Activated T-helper 2 cell treated with anti-CD3 and anti-CD28 coated beads, Interferon-gamma antibody, Interleukin-2, Interleukin-4, amounts not matched to agents 10 μg/mL and 5 μg/mL and 100 μg/mL, durations not matched to agents 14 hours and 24 hours and 36 hours (primary cell): ENCODE data around the gene PLEKHO2. TPM values are rescaled to one million over a fixed set of nuclear protein-coding genes. Genes with fewer than 3 reads are reported as not detected.

Experiments
- DNase-seq: peaks from one replicate; pipeline ENCODE4 v3.0.0; 2021; ENCODE audit warnings: low spot score
- H3K27ac Mint-ChIP-seq: one replicate; pipeline ENCODE4 v1.8.0; 2021; ENCODE audit warnings: mixed read lengths
- H3K27me3 Mint-ChIP-seq: one replicate; pipeline ENCODE4 v1.8.0; 2021; ENCODE audit warnings: low read depth, mixed read lengths
- H3K36me3 Mint-ChIP-seq: one replicate; pipeline ENCODE4 v1.8.0; 2021; ENCODE audit warnings: low read depth, mixed read lengths
- H3K4me1 Mint-ChIP-seq: one replicate; pipeline ENCODE4 v1.8.0; 2021; ENCODE audit warnings: low read depth, mixed read lengths
- H3K4me3 Mint-ChIP-seq: one replicate; pipeline ENCODE4 v1.8.0; 2021; ENCODE audit warnings: low read depth, mild to moderate bottlenecking, moderate library complexity, mixed read lengths
- H3K9me3 Mint-ChIP-seq: one replicate; pipeline ENCODE4 v1.8.0; 2021; ENCODE audit warnings: mixed read lengths
- intact Hi-C: fragments of 100-400 bp; cut with micrococcal nuclease; formaldehyde crosslinking; loops from one replicate; pipeline ENCODE4 v1.15.1; 2023
- total RNA-seq: library from RNA; stranded (reverse); gene quantifications from 2 replicates; pipeline ENCODE4 v1.2.3, GENCODE V29; 2022

Gene PLEKHO2
- total RNA-seq, 1 donor from 2014 or later: 17.0 TPM

- peaks cover 8% of the 10 kb centered on the region for H3K36me3 Mint-ChIP-seq
- H3K9me3 Mint-ChIP-seq: no peaks in the 10 kb centered on the region
- H3K27ac Mint-ChIP-seq: peak overlapping the region; percentile 71
- no peak for DNase-seq
- no peaks in the 10 kb centered on the region for H3K27me3 Mint-ChIP-seq
- H3K4me1 Mint-ChIP-seq: peaks cover 54% of the 10 kb centered on the region
- H3K4me3 Mint-ChIP-seq: peak overlapping the region; percentile 79
- intact Hi-C loops: loop anchor here (1.0 to 2.0 kb wide), 2 partner anchors 16 to 52 kb away; partner anchors contain the start of gene PIF1
These were observed 713 bp upstream of the PLEKHO2 start for GRCh38 chr15:64841060-64841343.

- intact Hi-C loops: no loop called here
- Mint-ChIP-seq H3K4me3 (peak overlapping the region; percentile 95), H3K36me3 (peaks cover 10% of the 10 kb centered on the region), H3K4me1 (peaks cover 48% of the 10 kb centered on the region), H3K27me3 (no peaks in the 10 kb centered on the region), H3K27ac (peak overlapping the region; percentile 83), H3K9me3 (no peaks in the 10 kb centered on the region)
- no peak for DNase-seq
These were observed 603 bp downstream of the PLEKHO2 start for GRCh38 chr15:64842096-64842939.

- H3K9me3 Mint-ChIP-seq: no peaks in the 10 kb centered on the region
- H3K27ac Mint-ChIP-seq: peak overlapping the region; percentile 83
- H3K36me3 Mint-ChIP-seq: peaks cover 13% of the 10 kb centered on the region
- peak overlapping the region; percentile 95 for H3K4me3 Mint-ChIP-seq
- peaks cover 48% of the 10 kb centered on the region for H3K4me1 Mint-ChIP-seq
- no peak for DNase-seq
- intact Hi-C loops: no loop called here
- H3K27me3 Mint-ChIP-seq: no peaks in the 10 kb centered on the region
These were observed 1.4 kb downstream of the PLEKHO2 start for GRCh38 chr15:64842986-64843561.

GRCh38 chr15:64843991-64844390, 2.3 kb downstream of the PLEKHO2 start:
- H3K9me3 Mint-ChIP-seq: no peaks in the 10 kb centered on the region
- H3K27ac Mint-ChIP-seq: peak overlapping the region; percentile 58
- peaks cover 43% of the 10 kb centered on the region for H3K4me1 Mint-ChIP-seq
- H3K4me3 Mint-ChIP-seq: peak overlapping the region; percentile 95
- peaks cover 19% of the 10 kb centered on the region for H3K36me3 Mint-ChIP-seq
- no peak for DNase-seq
- no peaks in the 10 kb centered on the region for H3K27me3 Mint-ChIP-seq
- intact Hi-C loops: no loop called here

GRCh38 chr15:64844576-64845145, 2.9 kb downstream of the PLEKHO2 start:
- H3K36me3 Mint-ChIP-seq: peaks cover 19% of the 10 kb centered on the region
- DNase-seq: no peak
- H3K9me3 Mint-ChIP-seq: no peaks in the 10 kb centered on the region
- intact Hi-C loops: no loop called here
- peaks cover 42% of the 10 kb centered on the region for H3K4me1 Mint-ChIP-seq
- H3K27ac Mint-ChIP-seq: peak overlapping the region; percentile 58
- H3K4me3 Mint-ChIP-seq: peak overlapping the region; percentile 95
- no peaks in the 10 kb centered on the region for H3K27me3 Mint-ChIP-seq

- Mint-ChIP-seq H3K4me1 (peaks cover 42% of the 10 kb centered on the region), H3K9me3 (no peaks in the 10 kb centered on the region), H3K36me3 (peaks cover 21% of the 10 kb centered on the region), H3K27me3 (no peaks in the 10 kb centered on the region), H3K4me3 (peak overlapping the region; percentile 95), H3K27ac (peak overlapping the region; percentile 58)
- DNase-seq: no peak
- intact Hi-C loops: no loop called here
These were observed 3.5 kb downstream of the PLEKHO2 start for GRCh38 chr15:64845183-64845611.

GRCh38 chr15:64845831-64846595, 4.3 kb downstream of the PLEKHO2 start:
- Mint-ChIP-seq H3K27me3 (no peaks in the 10 kb centered on the region), H3K4me1 (peaks cover 35% of the 10 kb centered on the region), H3K36me3 (peaks cover 29% of the 10 kb centered on the region), H3K4me3 (no peak overlapping the region), H3K27ac (no peak overlapping the region), H3K9me3 (no peaks in the 10 kb centered on the region)
- no peak for DNase-seq
- intact Hi-C loops: no loop called here

- Mint-ChIP-seq H3K36me3 (peaks cover 39% of the 10 kb centered on the region), H3K4me1 (peaks cover 36% of the 10 kb centered on the region), H3K27ac (no peak overlapping the region), H3K9me3 (no peaks in the 10 kb centered on the region), H3K4me3 (no peak overlapping the region), H3K27me3 (no peaks in the 10 kb centered on the region)
- intact Hi-C loops: no loop called here
- no peak for DNase-seq
These were observed 5.3 kb downstream of the PLEKHO2 start for GRCh38 chr15:64847016-64847415.

- Mint-ChIP-seq H3K27me3 (no peaks in the 10 kb centered on the region), H3K9me3 (no peaks in the 10 kb centered on the region), H3K27ac (no peak overlapping the region), H3K4me3 (no peak overlapping the region), H3K4me1 (peaks cover 38% of the 10 kb centered on the region), H3K36me3 (peaks cover 42% of the 10 kb centered on the region)
- intact Hi-C loops: no loop called here
- DNase-seq: no peak
These were observed 5.7 kb downstream of the PLEKHO2 start for GRCh38 chr15:64847448-64847847.

- H3K9me3 Mint-ChIP-seq: no peaks in the 10 kb centered on the region
- no peaks in the 10 kb centered on the region for H3K27me3 Mint-ChIP-seq
- peak overlapping the region; percentile 4 for H3K27ac Mint-ChIP-seq
- no peak overlapping the region for H3K4me3 Mint-ChIP-seq
- H3K36me3 Mint-ChIP-seq: peaks cover 42% of the 10 kb centered on the region
- intact Hi-C loops: no loop called here
- peaks cover 33% of the 10 kb centered on the region for H3K4me1 Mint-ChIP-seq
- no peak for DNase-seq
These were observed 6.4 kb downstream of the PLEKHO2 start for GRCh38 chr15:64847876-64848716.

GRCh38 chr15:64850778-64851502, 9.2 kb downstream of the PLEKHO2 start:
- H3K4me1 Mint-ChIP-seq: peaks cover 13% of the 10 kb centered on the region
- intact Hi-C loops: no loop called here
- no peaks in the 10 kb centered on the region for H3K27me3 Mint-ChIP-seq
- peaks cover 47% of the 10 kb centered on the region for H3K36me3 Mint-ChIP-seq
- H3K4me3 Mint-ChIP-seq: no peak overlapping the region
- DNase-seq: no peak
- H3K27ac Mint-ChIP-seq: no peak overlapping the region
- no peaks in the 10 kb centered on the region for H3K9me3 Mint-ChIP-seq

GRCh38 chr15:64851503-64851840, 9.8 kb downstream of the PLEKHO2 start:
- H3K27me3 Mint-ChIP-seq: no peaks in the 10 kb centered on the region
- H3K4me1 Mint-ChIP-seq: peaks cover 17% of the 10 kb centered on the region
- H3K36me3 Mint-ChIP-seq: peaks cover 51% of the 10 kb centered on the region
- intact Hi-C loops: no loop called here
- no peak overlapping the region for H3K27ac Mint-ChIP-seq
- no peaks in the 10 kb centered on the region for H3K9me3 Mint-ChIP-seq
- DNase-seq: no peak
- H3K4me3 Mint-ChIP-seq: no peak overlapping the region
